CD1c-positive myeloid dendritic cell (primary cell): ENCODE data around the gene TBC1D23.

Experiments
- DNase-seq: peaks from one replicate; pipeline ENCODE4 v3.0.0-alpha.2; 2016; ENCODE audit errors: extremely low spot score

The TBC1D23 gene

DNA sequence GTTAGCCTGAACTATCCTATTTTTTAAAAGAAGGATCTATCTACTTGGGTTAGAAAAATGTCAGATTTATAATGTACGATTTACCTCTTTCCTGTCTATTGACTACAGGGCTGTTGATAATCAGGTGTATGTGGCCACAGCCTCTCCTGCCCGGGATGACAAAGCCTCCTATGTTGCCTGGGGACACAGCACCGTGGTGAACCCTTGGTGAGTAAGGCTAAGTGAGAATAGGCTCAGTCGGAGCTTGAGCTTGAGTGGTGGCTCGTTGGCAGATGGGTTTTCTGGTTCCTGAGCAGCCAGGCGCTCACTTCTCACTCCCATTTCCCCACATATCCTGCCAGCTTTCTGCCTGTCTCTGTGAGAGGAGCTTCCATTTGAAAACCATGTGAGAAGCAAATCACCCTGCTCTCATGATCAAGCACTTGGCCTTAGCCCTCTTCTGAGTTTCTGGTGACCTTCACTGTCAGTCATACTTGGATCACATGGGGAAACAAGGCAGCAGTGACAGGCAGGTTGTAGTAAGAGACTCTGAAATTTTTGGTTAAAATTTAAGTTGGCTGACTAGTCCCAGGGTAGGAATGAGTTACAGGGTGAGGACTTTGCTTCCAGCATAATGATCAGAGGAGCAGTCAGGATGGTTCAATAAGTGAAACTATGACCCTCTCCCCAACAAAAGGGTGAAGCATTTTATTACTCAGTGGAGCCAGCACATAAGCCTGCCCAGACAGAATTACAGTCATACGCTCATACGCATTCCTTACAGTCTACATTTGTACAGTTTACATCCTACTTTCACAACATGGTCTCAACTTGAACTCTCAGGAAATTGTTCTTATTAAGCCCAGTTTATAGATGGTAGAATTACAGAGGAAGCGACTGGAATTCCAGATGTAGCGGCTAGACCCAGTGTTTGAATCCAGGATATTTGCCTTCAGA is 91.8 kb downstream of the TBC1D23 start:
- no peak for DNase-seq

GRCh38 chr3:100354850-100355249 is 94.1 kb downstream of the TBC1D23 start:
- no peak for DNase-seq

- no peak for DNase-seq
These were observed 97.6 kb downstream of the TBC1D23 start for GRCh38 chr3:100358413-100358812.

DNA sequence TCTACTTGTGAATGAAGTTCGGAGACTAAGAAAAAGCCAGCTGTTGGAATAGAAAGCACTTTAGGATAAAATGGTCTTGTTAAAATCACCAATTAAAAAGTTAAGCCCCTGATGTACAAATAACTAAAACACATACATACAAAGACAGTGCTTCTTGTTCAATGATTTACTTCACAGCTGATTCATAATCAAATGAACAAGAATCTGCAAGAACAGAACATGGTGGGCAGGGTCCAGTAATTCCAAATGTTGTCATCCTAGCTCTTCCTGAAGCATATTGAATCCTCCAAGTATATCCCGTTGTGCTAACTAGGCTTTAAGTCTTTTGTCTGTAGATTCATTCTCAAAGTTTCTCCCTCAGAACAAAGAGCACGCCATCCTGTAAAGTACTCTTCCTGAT is 98.2 kb downstream of the TBC1D23 start:
- DNase-seq, result no peak

GRCh38 chr3:100360757-100361496 is 100.1 kb downstream of the TBC1D23 start:
- DNase-seq, result no peak

- DNase-seq, result no peak
These were observed 101.1 kb downstream of the TBC1D23 start for GRCh38 chr3:100361897-100362296.

- DNase-seq, result no peak
These were observed 103.6 kb downstream of the TBC1D23 start for GRCh38 chr3:100364421-100364820.

- DNase-seq, result no peak
These were observed 105.6 kb downstream of the TBC1D23 start for GRCh38 chr3:100366424-100366823.

GRCh38 chr3:100368441-100368840 is 107.6 kb downstream of the TBC1D23 start:
- no peak for DNase-seq

DNA sequence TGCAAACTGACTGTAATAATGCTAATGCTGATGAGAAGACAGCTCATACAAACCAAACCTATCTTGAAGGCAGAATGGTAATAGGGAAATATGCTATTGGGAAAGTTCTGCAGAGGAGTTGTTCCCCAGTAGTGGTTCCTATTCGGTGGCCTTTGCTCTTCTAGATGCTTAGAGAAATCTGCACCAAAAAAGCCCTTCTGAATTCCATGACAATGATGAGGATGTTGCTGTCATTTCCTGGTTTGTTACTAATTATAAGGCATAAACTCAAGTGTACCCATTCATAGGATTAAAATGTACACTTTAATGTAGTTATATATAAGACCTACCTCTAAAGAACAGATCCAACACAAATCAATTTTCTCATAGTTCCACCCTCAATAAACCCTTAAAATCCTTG is 110.0 kb downstream of the TBC1D23 start:
- no peak for DNase-seq

DNA sequence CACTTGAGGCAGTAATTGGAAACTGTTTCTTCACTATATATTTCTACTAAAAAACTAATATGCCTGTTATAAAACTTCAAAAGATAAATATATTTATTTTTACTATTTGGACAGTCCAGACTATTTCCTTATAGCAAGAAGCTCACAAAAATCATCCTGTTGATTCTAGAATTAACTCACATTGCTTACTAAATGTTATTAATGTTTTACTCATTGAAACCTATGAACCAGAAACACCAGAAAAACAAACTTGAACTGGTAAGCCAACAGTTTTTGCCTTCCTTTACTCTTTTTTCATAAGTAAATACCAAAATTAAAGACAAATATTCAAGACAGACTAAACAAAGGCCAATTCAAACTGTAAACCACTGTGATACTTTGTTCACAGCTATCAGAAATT is 113.7 kb downstream of the TBC1D23 start:
- DNase-seq, result no peak
